ENCODE measurements around the gene PLCH1. TPM values are rescaled to one million over a fixed set of nuclear protein-coding genes. Genes with fewer than 3 reads are reported as not detected.

The PLCH1 gene
- total RNA-seq, 1 experiment from 2014 or later, result 13.4 TPM

DNA sequence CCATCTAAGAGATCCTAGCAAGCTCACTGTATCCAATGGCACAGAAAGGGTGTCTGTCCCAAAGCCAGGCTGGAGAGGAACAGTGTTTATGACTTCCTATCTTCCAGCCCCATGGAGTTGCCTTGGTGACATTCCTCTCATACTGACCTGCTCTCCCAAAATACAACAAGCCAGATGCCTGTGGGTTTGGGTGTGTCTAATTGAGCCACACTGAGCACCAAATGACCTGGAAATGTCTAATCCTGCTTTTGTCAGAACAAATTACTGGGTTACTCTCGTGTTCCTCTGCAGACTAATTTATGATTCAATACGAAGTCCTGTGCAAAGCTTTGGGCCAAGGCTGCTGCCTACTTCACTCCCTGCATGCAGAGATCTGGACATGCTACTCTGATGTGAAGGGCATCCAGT lies 353.3 kb downstream of the PLCH1 start:
- Mint-ChIP-seq H3K9me3 (ENCODE audit: low read depth, unreplicated experiment) (peaks cover 2% of the 10 kb centered on the region), H3K4me3 (ENCODE audit: low read depth, unreplicated experiment) (no peak overlapping the region), H3K27me3 (ENCODE audit: unreplicated experiment) (no peaks in the 10 kb centered on the region), H3K36me3 (ENCODE audit: insufficient read depth, unreplicated experiment) (no peaks in the 10 kb centered on the region), H3K27ac (ENCODE audit: unreplicated experiment) (no peak overlapping the region), H3K4me1 (ENCODE audit: low read depth, unreplicated experiment) (peaks cover 15% of the 10 kb centered on the region)
- BruUV-seq (replicated peaks), result no TSS peak
- intact Hi-C loops (cut with micrococcal nuclease; ENCODE audit: unreplicated experiment), result no loop called here
- TF ChIP-seq, protein P1, sequence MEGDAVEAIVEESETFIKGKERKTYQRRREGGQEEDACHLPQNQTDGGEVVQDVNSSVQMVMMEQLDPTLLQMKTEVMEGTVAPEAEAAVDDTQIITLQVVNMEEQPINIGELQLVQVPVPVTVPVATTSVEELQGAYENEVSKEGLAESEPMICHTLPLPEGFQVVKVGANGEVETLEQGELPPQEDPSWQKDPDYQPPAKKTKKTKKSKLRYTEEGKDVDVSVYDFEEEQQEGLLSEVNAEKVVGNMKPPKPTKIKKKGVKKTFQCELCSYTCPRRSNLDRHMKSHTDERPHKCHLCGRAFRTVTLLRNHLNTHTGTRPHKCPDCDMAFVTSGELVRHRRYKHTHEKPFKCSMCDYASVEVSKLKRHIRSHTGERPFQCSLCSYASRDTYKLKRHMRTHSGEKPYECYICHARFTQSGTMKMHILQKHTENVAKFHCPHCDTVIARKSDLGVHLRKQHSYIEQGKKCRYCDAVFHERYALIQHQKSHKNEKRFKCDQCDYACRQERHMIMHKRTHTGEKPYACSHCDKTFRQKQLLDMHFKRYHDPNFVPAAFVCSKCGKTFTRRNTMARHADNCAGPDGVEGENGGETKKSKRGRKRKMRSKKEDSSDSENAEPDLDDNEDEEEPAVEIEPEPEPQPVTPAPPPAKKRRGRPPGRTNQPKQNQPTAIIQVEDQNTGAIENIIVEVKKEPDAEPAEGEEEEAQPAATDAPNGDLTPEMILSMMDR (IDR thresholded peaks at IDR 0.05; ENCODE audit: unreplicated experiment), result no peak
- peak; percentile 67 for DNase-seq
- CTCF ChIA-PET, result no interaction called here

DNA sequence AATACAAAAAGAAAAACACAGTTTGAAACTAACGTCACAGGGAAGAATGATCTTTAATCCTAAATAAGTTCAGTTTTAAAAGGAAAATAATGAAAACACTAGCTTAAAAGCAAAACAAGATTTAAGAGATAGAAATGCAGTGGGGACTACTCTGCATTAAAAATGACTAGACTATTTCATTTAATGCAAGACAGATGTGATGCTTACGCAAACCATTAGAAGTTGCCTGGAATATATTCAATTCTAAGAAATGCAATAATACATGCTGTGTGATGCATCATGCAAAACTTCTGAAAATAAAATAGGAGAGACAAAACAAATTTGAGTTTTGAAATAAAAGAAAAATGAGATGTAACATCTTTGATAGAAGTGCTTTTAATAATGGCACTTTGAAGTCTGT lies 353.8 kb downstream of the PLCH1 start:
- no TSS peak for BruUV-seq (replicated peaks)
- H3K9me3 Mint-ChIP-seq (ENCODE audit: low read depth, unreplicated experiment), result peaks cover 2% of the 10 kb centered on the region
- H3K4me1 Mint-ChIP-seq (ENCODE audit: low read depth, unreplicated experiment), result peaks cover 15% of the 10 kb centered on the region
- H3K4me3 Mint-ChIP-seq (ENCODE audit: low read depth, unreplicated experiment), result no peak overlapping the region
- CTCF ChIA-PET, result interaction anchor here (0.8 kb wide), 1 partner anchor 271 kb away, joined by 9 read pairs; no protein-coding TSS in a partner anchor
- no peaks in the 10 kb centered on the region for H3K27me3 Mint-ChIP-seq (ENCODE audit: unreplicated experiment)
- H3K27ac Mint-ChIP-seq (ENCODE audit: unreplicated experiment), result no peak overlapping the region
- no peak for DNase-seq
- intact Hi-C loops (cut with micrococcal nuclease; ENCODE audit: unreplicated experiment), result no loop called here
- TF ChIP-seq, protein P1 (IDR thresholded peaks at IDR 0.05; ENCODE audit: unreplicated experiment), result no peak
- H3K36me3 Mint-ChIP-seq (ENCODE audit: insufficient read depth, unreplicated experiment), result no peaks in the 10 kb centered on the region

DNA sequence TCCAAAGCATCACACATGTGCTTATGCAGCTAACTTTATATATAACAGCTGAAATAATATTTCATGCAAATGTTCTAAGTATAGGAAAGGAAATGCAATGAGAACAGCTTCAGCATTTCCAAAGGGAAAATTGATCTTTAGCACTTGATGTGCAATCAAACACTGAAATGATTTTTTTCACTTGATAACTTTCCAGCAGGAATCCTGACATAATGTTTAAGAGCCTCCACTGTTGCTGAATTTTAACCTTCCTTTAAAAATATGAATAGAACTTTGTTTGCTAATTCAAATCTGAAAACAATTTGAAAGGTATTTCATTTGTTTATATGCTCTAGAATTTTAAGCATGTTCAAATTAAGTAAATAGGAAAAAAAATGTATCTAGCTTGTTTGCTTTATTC lies 354.5 kb downstream of the PLCH1 start:
- DNase-seq, result no peak
- no TSS peak for BruUV-seq (replicated peaks)
- Mint-ChIP-seq H3K4me1 (ENCODE audit: low read depth, unreplicated experiment) (peaks cover 15% of the 10 kb centered on the region), H3K4me3 (ENCODE audit: low read depth, unreplicated experiment) (no peak overlapping the region), H3K36me3 (ENCODE audit: insufficient read depth, unreplicated experiment) (no peaks in the 10 kb centered on the region), H3K27me3 (ENCODE audit: unreplicated experiment) (no peaks in the 10 kb centered on the region), H3K27ac (ENCODE audit: unreplicated experiment) (no peak overlapping the region), H3K9me3 (ENCODE audit: low read depth, unreplicated experiment) (peaks cover 2% of the 10 kb centered on the region)
- intact Hi-C loops (cut with micrococcal nuclease; ENCODE audit: unreplicated experiment), result no loop called here
- CTCF ChIA-PET, result interaction anchor here (0.6 to 0.8 kb wide), 2 partner anchors 223 to 272 kb away, joined by 3 to 9 read pairs; no protein-coding TSS in a partner anchor
- TF ChIP-seq, protein P1 (IDR thresholded peaks at IDR 0.05; ENCODE audit: unreplicated experiment), result no peak

GRCh38 chr3:155388417-155388816 lies 356.5 kb downstream of the PLCH1 start:
- Mint-ChIP-seq H3K9me3 (ENCODE audit: low read depth, unreplicated experiment) (no peaks in the 10 kb centered on the region), H3K36me3 (ENCODE audit: insufficient read depth, unreplicated experiment) (no peaks in the 10 kb centered on the region), H3K27ac (ENCODE audit: unreplicated experiment) (no peak overlapping the region), H3K4me1 (ENCODE audit: low read depth, unreplicated experiment) (peaks cover 15% of the 10 kb centered on the region), H3K4me3 (ENCODE audit: low read depth, unreplicated experiment) (no peak overlapping the region), H3K27me3 (ENCODE audit: unreplicated experiment) (no peaks in the 10 kb centered on the region)
- BruUV-seq (replicated peaks), result no TSS peak
- TF ChIP-seq, protein P1 (IDR thresholded peaks at IDR 0.05; ENCODE audit: unreplicated experiment), result no peak
- intact Hi-C loops (cut with micrococcal nuclease; ENCODE audit: unreplicated experiment), result loop anchor here (10.0 kb wide), 1 partner anchor 466 kb away; the partner anchor contains the start of gene SLC33A1
- CTCF ChIA-PET, result interaction anchor here (0.6 to 1.1 kb wide), 4 partner anchors 16 to 1180 kb away, joined by 3 to 4 read pairs (median 3); no protein-coding TSS in a partner anchor
- DNase-seq, result no peak

Data from Calu3 (cell line).